ENCODE measurements around the gene EIF1. TPM values are rescaled to one million over a fixed set of nuclear protein-coding genes. Genes with fewer than 3 reads are reported as not detected.
A peak's percentile ranks its signal among the peaks of the same experiment; 100 is the strongest.

EIF1 gene
- total and polyA plus RNA-seq, 10 donors = 313 to 897 (median 613) TPM

DNA sequence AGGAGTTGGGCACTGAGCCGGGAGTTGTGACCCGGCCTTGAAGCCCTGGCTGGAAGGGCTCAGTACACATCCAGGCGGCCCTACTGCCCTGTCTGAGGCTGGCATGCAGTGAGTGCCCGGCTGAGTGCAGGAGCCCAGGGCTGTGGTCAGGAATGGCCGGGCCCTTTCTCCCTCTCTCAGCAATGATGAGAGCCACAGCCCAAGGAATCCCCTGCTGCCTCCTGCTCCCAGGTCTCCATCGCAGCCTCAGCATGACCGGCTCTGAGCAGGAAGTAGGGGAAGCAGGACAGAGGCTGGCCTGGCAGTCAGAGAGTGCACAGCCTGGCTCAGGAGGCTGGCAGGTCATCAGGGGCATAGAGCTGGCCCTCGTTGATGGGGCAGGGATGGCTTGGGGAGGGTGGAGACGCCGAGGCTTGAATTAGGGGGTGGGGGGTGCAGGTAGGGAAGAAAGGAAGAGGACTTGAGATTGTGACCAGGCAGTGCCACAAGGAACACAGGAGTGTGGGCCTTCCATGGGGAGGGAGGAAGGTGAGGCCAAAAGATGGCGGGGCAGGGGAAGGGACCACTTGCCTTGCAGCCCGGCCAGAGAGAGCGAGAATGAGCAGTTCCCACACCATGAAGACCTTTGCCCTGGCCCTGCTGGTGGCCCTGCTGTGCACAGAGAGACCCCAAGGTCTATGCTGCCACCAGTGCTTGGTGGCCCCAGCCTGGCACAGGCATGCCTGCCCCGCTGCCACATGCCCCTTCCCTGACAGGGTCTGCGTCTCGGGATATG, 32.2 kb upstream of the EIF1 start:
- H3K9me3 ChIP-seq = no peaks in the 10 kb centered on the region
- 70 to 89% (median 82%) methylated on average over 12 to 16 of the region's 16 CpGs for WGBS, 5 donors
- no peaks in the 10 kb centered on the region for H3K4me1 ChIP-seq
- no peak overlapping the region for H3K4me3 ChIP-seq
- DNase-seq = peak; percentile 65
- H3K27ac ChIP-seq = no peak overlapping the region
- H3K36me3 ChIP-seq = no peaks in the 10 kb centered on the region
- no peaks in the 10 kb centered on the region for H3K27me3 ChIP-seq (replicated peaks in 1 of 7)
- TF ChIP-seq POLR2AphosphoS5 (IDR thresholded peaks at IDR 0.05) (no peak), POLR2A (IDR thresholded peaks at IDR 0.05) (no peak)
- TF ChIP-seq, protein P1, sequence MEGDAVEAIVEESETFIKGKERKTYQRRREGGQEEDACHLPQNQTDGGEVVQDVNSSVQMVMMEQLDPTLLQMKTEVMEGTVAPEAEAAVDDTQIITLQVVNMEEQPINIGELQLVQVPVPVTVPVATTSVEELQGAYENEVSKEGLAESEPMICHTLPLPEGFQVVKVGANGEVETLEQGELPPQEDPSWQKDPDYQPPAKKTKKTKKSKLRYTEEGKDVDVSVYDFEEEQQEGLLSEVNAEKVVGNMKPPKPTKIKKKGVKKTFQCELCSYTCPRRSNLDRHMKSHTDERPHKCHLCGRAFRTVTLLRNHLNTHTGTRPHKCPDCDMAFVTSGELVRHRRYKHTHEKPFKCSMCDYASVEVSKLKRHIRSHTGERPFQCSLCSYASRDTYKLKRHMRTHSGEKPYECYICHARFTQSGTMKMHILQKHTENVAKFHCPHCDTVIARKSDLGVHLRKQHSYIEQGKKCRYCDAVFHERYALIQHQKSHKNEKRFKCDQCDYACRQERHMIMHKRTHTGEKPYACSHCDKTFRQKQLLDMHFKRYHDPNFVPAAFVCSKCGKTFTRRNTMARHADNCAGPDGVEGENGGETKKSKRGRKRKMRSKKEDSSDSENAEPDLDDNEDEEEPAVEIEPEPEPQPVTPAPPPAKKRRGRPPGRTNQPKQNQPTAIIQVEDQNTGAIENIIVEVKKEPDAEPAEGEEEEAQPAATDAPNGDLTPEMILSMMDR (IDR thresholded peaks at IDR 0.05 in 8 of 11, conservative IDR thresholded peaks at IDR 0.05 in 3 of 11) = no peak
- intact Hi-C loops (cut with DNase I; ENCODE audit: low total_unique reads) = no loop called here

DNA sequence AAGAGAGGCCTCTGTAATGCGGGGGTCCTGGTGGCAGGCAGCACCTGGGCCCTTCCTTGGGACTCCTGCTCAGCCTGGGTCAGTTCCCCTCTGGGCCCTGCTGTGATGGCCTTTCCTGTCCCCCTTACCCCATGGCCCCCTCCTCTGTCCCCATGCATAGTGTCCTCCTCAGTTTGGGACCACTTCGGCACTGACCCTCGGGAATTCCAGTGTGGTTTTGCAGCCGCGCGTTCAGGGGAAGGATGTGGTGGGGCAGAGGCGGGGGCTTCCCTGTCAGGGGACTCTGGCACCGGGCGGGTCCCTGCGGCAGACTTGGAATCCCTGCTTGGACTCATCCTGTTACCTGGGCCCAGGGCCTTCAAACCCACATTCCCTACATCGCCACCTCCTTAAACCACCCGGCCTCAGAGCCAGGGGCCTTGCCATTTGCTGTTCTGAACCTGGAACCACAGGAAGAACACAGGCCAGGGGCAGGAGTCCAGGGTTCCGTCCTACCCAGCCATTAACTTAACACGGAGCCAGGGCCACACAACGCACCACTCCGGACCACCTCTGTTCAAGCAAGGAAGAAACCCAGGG, 31.4 kb upstream of the EIF1 start:
- no peaks in the 10 kb centered on the region for H3K27me3 ChIP-seq (replicated peaks in 1 of 7)
- no peak overlapping the region for H3K4me3 ChIP-seq
- intact Hi-C loops (cut with DNase I; ENCODE audit: low total_unique reads) = no loop called here
- DNase-seq = peak; percentile 56
- H3K9me3 ChIP-seq = no peaks in the 10 kb centered on the region
- no peak for TF ChIP-seq POLR2A (IDR thresholded peaks at IDR 0.05)
- TF ChIP-seq POLR2AphosphoS5 (IDR thresholded peaks at IDR 0.05) = no peak
- TF ChIP-seq, protein P1 (IDR thresholded peaks at IDR 0.05 in 8 of 11, conservative IDR thresholded peaks at IDR 0.05 in 3 of 11) = no peak
- H3K4me1 ChIP-seq = no peaks in the 10 kb centered on the region
- WGBS, 5 donors = 42 to 84% (median 50%) methylated on average over 8 to 16 of the region's 16 CpGs
- no peaks in the 10 kb centered on the region for H3K36me3 ChIP-seq
- no peak overlapping the region for H3K27ac ChIP-seq

DNA sequence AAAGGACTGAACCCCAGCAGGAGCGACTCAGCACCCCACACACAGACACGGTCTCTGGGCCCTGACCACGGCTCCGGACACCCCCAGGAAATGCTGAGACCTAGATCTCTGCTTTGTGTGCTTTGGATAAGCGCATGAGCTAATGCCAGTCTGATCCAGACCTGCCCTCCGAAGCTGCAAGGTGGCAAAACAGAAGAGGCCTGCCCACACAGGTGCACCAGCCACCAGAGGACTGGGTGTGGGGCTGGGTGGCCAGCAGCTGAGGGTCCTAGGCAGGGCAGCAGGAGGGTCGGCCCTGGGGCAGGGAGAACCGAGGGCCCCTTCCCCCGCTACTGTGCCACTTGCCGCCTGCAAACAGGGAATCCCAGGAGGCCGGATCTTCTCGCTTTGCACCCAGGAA, 30.7 kb upstream of the EIF1 start:
- Histone ChIP-seq H3K4me1 (peaks cover 2 to 7% (median 5%) of the 10 kb centered on the region in 6 donors), H3K27me3 (replicated peaks in 1 of 7) (no peaks in the 10 kb centered on the region), H3K4me3 (no peak overlapping the region), H3K9me3 (no peaks in the 10 kb centered on the region), H3K36me3 (no peaks in the 10 kb centered on the region), H3K27ac (no peak overlapping the region)
- TF ChIP-seq, protein P1 (IDR thresholded peaks at IDR 0.05 in 8 of 11, conservative IDR thresholded peaks at IDR 0.05 in 3 of 11) = no peak
- TF ChIP-seq POLR2AphosphoS5 (IDR thresholded peaks at IDR 0.05) = no peak
- TF ChIP-seq POLR2A (IDR thresholded peaks at IDR 0.05) = no peak
- peak; percentile 51 for DNase-seq
- WGBS, 5 donors = 81 to 91% (median 86%) methylated on average over 10 to 12 of the region's 12 CpGs
- intact Hi-C loops (cut with DNase I; ENCODE audit: low total_unique reads) = no loop called here

DNA sequence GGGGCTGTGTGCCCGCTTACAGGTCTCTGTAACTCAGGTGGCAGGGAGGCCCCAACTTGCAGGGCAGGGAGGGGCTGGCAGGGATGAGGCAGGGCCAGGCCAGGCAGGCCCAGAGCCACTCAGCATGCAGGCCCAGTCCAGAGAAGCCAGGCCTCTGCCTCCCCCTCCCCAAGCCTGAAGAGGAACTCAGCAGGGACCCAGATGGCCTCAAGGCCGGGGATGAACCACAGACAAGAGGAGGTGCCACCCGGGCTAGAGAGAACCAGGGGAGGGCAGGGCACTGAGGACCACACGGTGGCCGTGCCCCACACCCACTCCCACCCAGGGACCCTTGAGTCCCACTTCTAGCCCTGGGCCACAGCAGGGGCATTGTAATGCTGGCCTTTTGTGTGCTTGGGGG, 29.8 kb upstream of the EIF1 start:
- intact Hi-C loops (cut with DNase I; ENCODE audit: low total_unique reads) = no loop called here

More for the DNA sequence above, 29.8 kb upstream of the EIF1 start:
- Histone ChIP-seq H3K36me3 (no peaks in the 10 kb centered on the region), H3K4me3 (no peak overlapping the region), H3K27me3 (replicated peaks in 1 of 7) (no peaks in the 10 kb centered on the region), H3K4me1 (peaks cover 2 to 12% (median 6%) of the 10 kb centered on the region in 6 donors), H3K9me3 (no peaks in the 10 kb centered on the region), H3K27ac (no peak overlapping the region)
- 57 to 85% (median 71%) methylated on average over 2 to 5 of the region's 5 CpGs for WGBS, 5 donors
- DNase-seq = no peak
- TF ChIP-seq POLR2AphosphoS5 (IDR thresholded peaks at IDR 0.05) (no peak), POLR2A (IDR thresholded peaks at IDR 0.05) (no peak)
- TF ChIP-seq, protein P1 (IDR thresholded peaks at IDR 0.05 in 8 of 11, conservative IDR thresholded peaks at IDR 0.05 in 3 of 11) = no peak
